ENCODE data around the gene SKP1. TPM values are rescaled to one million over a fixed set of nuclear protein-coding genes. Genes with fewer than 3 reads are reported as not detected.

Gene SKP1
- polyA plus RNA-seq, 3 donors, result 182 to 787 (median 735) TPM

DNA sequence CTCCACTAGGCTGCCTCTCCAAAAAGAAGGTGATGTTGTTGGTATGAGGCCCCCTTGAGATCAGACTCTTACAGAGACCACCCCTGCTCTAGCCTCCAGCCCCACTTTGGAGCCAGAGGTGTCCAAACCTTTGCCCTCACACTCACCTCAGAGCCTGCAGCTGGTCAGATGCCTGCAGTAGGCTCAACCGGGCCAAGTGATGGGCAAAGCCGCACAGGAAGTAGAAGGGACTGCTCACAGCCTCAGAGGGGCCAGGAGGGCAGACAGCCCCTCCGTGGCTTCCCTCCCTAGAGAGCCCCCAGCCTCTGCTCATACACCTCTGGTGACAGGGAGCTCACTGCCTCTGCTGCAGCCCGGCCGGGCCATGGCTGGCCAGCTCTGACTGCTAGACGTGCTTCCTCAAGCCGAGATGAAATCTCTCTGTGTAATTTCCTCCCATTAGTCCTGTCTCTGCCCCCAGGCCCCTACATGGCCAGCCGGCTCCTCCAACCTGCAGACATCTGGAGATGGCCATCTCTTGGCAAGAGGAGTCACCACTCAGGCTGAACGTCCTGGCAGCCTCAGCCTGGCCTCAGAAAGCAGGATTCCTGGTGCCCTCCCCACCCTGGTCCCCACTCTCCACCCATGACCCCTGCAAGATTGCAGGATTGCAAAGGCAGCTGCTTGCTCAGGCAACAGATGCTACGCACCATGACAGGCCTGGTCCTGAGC is 69.6 kb downstream of the SKP1 start:
- WGBS (ENCODE audit: insufficient coverage), result 83% methylated on average over 10 of the region's 10 CpGs
- H3K27me3 Mint-ChIP-seq (ENCODE audit: low read depth in 3 of 3), result peaks cover 19 to 22% (median 21%) of the 10 kb centered on the region in 3 donors
- no peaks in the 10 kb centered on the region for H4K20me1 ChIP-seq (ENCODE audit: insufficient read depth, low read length)
- no peak overlapping the region for H3K4me3 ChIP-seq (replicated peaks in 1 of 3; ENCODE audit: low read depth in 2 of 3, low read length in 3 of 3)
- no peak overlapping the region for H2AFZ ChIP-seq (ENCODE audit: insufficient read depth, low read depth, low read length, poor library complexity, severe bottlenecking)
- DNase-seq, result no peak
- H3K36me3 Mint-ChIP-seq, result no peaks in the 10 kb centered on the region
- H3K27ac Mint-ChIP-seq, result no peak overlapping the region
- no peaks in the 10 kb centered on the region for H3K79me2 ChIP-seq (ENCODE audit: insufficient read depth, low read length)
- no peak overlapping the region for H3K4me2 ChIP-seq (replicated peaks; ENCODE audit: extremely low read depth, low read length, poor library complexity, severe bottlenecking)
- H3K4me1 ChIP-seq (ENCODE audit: control insufficient read depth in 1 of 2, insufficient read depth in 2 of 2, low read length in 2 of 2), result no peaks in the 10 kb centered on the region
- no peak overlapping the region for H3K27ac ChIP-seq (ENCODE audit: low read depth in 1 of 2, low read length in 2 of 2)
- H3K27me3 ChIP-seq (ENCODE audit: control insufficient read depth in 2 of 2, insufficient read depth in 2 of 2, low read length in 2 of 2), result peaks cover 9 to 14% of the 10 kb centered on the region in 2 donors
- intact Hi-C loops (cut with micrococcal nuclease), result no loop called here
- TF ChIP-seq, protein P1, sequence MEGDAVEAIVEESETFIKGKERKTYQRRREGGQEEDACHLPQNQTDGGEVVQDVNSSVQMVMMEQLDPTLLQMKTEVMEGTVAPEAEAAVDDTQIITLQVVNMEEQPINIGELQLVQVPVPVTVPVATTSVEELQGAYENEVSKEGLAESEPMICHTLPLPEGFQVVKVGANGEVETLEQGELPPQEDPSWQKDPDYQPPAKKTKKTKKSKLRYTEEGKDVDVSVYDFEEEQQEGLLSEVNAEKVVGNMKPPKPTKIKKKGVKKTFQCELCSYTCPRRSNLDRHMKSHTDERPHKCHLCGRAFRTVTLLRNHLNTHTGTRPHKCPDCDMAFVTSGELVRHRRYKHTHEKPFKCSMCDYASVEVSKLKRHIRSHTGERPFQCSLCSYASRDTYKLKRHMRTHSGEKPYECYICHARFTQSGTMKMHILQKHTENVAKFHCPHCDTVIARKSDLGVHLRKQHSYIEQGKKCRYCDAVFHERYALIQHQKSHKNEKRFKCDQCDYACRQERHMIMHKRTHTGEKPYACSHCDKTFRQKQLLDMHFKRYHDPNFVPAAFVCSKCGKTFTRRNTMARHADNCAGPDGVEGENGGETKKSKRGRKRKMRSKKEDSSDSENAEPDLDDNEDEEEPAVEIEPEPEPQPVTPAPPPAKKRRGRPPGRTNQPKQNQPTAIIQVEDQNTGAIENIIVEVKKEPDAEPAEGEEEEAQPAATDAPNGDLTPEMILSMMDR (IDR thresholded peaks at IDR 0.05), result no peak
- H3K9ac ChIP-seq (ENCODE audit: insufficient read depth, low read length, poor library complexity, severe bottlenecking), result no peak overlapping the region
- H3K9me3 ChIP-seq (replicated peaks in 1 of 2; ENCODE audit: control insufficient read depth in 1 of 2, insufficient read depth in 1 of 2, low read length in 2 of 2), result no peaks in the 10 kb centered on the region
- H3K9me3 Mint-ChIP-seq, result peaks cover 0 to 2% (median 0%) of the 10 kb centered on the region in 7 donors
- no peaks in the 10 kb centered on the region for H3K36me3 ChIP-seq (replicated peaks in 1 of 2; ENCODE audit: control insufficient read depth in 1 of 2, insufficient read depth in 2 of 2, low read length in 2 of 2)
- no peak overlapping the region for H3K4me3 Mint-ChIP-seq
- H3K4me1 Mint-ChIP-seq, result no peaks in the 10 kb centered on the region

DNA sequence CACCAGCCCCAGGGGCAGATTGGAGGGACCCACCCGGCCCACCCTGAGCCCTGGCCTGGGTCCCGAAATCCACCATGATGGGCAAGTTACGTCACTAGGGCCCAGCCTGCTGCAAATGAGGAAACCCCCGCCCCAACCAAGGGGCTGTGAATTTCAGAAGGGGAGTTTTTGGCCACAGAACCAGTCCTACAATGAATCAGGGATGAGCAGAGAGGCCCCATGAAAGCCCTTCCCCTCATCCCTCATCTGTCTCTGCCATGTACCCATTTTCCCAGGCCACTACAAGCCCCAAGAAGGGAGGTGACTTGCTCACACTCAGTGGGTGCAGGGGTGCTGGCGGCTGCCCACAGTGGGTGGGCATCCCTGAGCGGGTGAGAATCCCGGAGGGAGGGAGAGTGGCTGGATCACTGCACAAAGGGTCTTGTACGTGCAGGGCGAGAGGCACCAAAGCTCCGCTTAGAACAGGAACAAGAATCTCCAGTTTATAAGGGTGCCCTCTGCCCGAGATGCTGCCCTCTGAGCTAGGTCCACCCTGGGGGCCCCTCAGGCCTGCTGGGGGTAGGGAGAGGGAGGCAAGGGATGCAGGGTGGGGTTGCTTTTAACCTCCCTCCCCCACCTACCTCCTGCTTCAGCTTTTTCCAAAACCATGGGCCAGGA is 72.6 kb downstream of the SKP1 start:
- H3K9me3 ChIP-seq (replicated peaks in 1 of 2; ENCODE audit: control insufficient read depth in 1 of 2, insufficient read depth in 1 of 2, low read length in 2 of 2), result no peaks in the 10 kb centered on the region
- H3K9ac ChIP-seq (ENCODE audit: insufficient read depth, low read length, poor library complexity, severe bottlenecking), result no peak overlapping the region
- 100% methylated on average over 2 of the region's 11 CpGs for WGBS (ENCODE audit: insufficient coverage)
- no peaks in the 10 kb centered on the region for H4K20me1 ChIP-seq (ENCODE audit: insufficient read depth, low read length)
- Mint-ChIP-seq H3K27ac (no peak overlapping the region), H3K27me3 (ENCODE audit: low read depth in 3 of 3) (peaks cover 4 to 10% (median 8%) of the 10 kb centered on the region in 3 donors), H3K4me3 (no peak overlapping the region), H3K36me3 (no peaks in the 10 kb centered on the region), H3K4me1 (peaks cover 1% of the 10 kb centered on the region), H3K9me3 (no peaks in the 10 kb centered on the region)
- no peaks in the 10 kb centered on the region for H3K4me1 ChIP-seq (ENCODE audit: control insufficient read depth in 1 of 2, insufficient read depth in 2 of 2, low read length in 2 of 2)
- no peaks in the 10 kb centered on the region for H3K36me3 ChIP-seq (replicated peaks in 1 of 2; ENCODE audit: control insufficient read depth in 1 of 2, insufficient read depth in 2 of 2, low read length in 2 of 2)
- H3K4me2 ChIP-seq (replicated peaks; ENCODE audit: extremely low read depth, low read length, poor library complexity, severe bottlenecking), result no peak overlapping the region
- DNase-seq, result no peak
- H3K4me3 ChIP-seq (replicated peaks in 1 of 3; ENCODE audit: low read depth in 2 of 3, low read length in 3 of 3), result no peak overlapping the region
- no peaks in the 10 kb centered on the region for H3K79me2 ChIP-seq (ENCODE audit: insufficient read depth, low read length)
- TF ChIP-seq, protein P1 (IDR thresholded peaks at IDR 0.05), result no peak
- H3K27me3 ChIP-seq (ENCODE audit: control insufficient read depth in 2 of 2, insufficient read depth in 2 of 2, low read length in 2 of 2), result no peaks in the 10 kb centered on the region
- no peak overlapping the region for H3K27ac ChIP-seq (ENCODE audit: low read depth in 1 of 2, low read length in 2 of 2)
- intact Hi-C loops (cut with micrococcal nuclease), result loop anchor here in 1 of 2 donors (5.0 kb wide), 1 partner anchor 38 kb away; no protein-coding TSS in a partner anchor
- no peak overlapping the region for H2AFZ ChIP-seq (ENCODE audit: insufficient read depth, low read depth, low read length, poor library complexity, severe bottlenecking)

Measured in CD14-positive monocyte (primary cell).